ENCODE measurements around the gene EXOSC9. TPM values are rescaled to one million over a fixed set of nuclear protein-coding genes. Genes with fewer than 3 reads are reported as not detected.

The EXOSC9 gene
- total and polyA plus RNA-seq, 4 donors: 9.1 to 17.7 (median 16.8) TPM

DNA sequence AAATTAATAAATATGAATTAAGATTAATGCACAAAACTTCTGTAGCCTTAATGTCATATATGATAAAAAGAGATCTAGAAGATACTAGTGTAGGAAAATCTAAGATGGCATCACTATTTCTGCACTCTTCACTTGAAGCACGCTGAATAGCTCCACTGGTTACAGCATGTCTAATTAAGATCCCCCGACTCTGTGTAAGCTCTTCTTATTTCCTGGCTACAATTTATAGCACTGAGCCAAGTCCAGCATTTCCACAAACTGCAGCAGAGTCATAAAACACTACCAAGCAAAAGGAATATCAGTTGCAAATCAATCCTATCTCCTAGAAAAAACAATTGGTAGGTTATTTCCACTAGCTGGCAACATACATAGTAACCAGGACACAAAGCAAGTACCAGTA is 23.8 kb downstream of the EXOSC9 start:
- no peak overlapping the region for H3K27ac ChIP-seq (ENCODE audit: low read depth in 1 of 2, low read length in 2 of 2)
- no peak for ATAC-seq (ENCODE audit: low FRiP score)
- H3K9me3 ChIP-seq (ENCODE audit: control insufficient read depth, low read length): no peaks in the 10 kb centered on the region
- H3K36me3 ChIP-seq (ENCODE audit: control insufficient read depth in 1 of 2, insufficient read depth in 2 of 2, low read length in 1 of 2): no peaks in the 10 kb centered on the region
- no peaks in the 10 kb centered on the region for H3K27me3 ChIP-seq (ENCODE audit: control insufficient read depth in 1 of 2, insufficient read depth in 2 of 2, low read length in 1 of 2)
- WGBS, 2 donors: 35 to 37% methylated on average over 2 of the region's 2 CpGs
- no peaks in the 10 kb centered on the region for H3K4me1 ChIP-seq (ENCODE audit: control insufficient read depth in 1 of 2, insufficient read depth in 2 of 2, low read length in 2 of 2)
- no peak overlapping the region for H3K4me3 ChIP-seq (ENCODE audit: low read length in 2 of 2)
- DNase-seq: no peak
- intact Hi-C loops (cut with DNase I): loop anchor here (1.0 to 5.0 kb wide), 2 partner anchors 42 to 45 kb away; partner anchors contain the start of gene BBS7 (in 1 of the 2)

DNA sequence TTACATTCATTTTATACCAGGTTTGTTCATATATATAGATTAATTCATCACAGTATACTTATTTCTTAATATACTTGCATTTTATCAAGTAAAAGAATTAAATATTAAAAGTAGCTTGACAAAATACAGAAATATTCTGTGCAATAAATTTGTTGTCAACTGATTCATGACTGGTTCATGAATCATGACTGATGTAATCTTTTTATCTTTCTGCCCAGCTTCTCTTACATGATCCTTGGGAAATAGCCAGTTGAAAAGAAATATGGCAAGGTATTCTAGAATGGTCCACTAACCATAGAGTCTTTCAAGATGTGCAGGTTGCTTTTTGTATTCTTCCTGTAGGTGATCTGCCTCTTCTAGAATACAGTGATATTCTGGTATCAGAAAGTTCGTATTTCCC is 26.7 kb downstream of the EXOSC9 start:
- 92 to 95% methylated on average over 1 of the region's 1 CpG for WGBS, 2 donors
- Histone ChIP-seq H3K27ac (ENCODE audit: low read depth in 1 of 2, low read length in 2 of 2) (no peak overlapping the region), H3K4me1 (ENCODE audit: control insufficient read depth in 1 of 2, insufficient read depth in 2 of 2, low read length in 2 of 2) (no peaks in the 10 kb centered on the region), H3K27me3 (ENCODE audit: control insufficient read depth in 1 of 2, insufficient read depth in 2 of 2, low read length in 1 of 2) (no peaks in the 10 kb centered on the region), H3K4me3 (ENCODE audit: low read length in 2 of 2) (no peak overlapping the region), H3K36me3 (ENCODE audit: control insufficient read depth in 1 of 2, insufficient read depth in 2 of 2, low read length in 1 of 2) (no peaks in the 10 kb centered on the region), H3K9me3 (ENCODE audit: control insufficient read depth, low read length) (no peaks in the 10 kb centered on the region)
- DNase-seq (no peak), ATAC-seq (ENCODE audit: low FRiP score) (no peak)
- intact Hi-C loops (cut with DNase I): no loop called here

DNA sequence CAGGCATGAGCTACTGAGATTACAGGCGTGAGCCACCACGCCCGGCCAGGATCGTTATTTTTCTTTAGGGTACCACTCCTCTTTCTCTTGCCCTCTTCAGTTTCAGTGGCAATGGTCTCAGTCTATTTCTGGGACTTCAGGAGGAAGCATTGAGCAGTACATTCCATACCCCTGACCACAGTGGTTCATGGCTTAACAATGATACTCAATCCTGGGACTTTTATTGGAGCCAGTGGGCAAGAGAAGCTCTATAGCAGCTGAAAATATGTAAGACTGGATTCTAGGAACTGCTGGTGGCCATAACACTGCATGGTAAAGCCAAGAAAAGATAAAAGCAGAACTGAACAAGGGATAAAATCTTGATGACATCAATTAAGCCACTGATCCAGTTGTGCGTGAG is 28.4 kb downstream of the EXOSC9 start:
- intact Hi-C loops (cut with DNase I): no loop called here
- no peaks in the 10 kb centered on the region for H3K36me3 ChIP-seq (ENCODE audit: control insufficient read depth in 1 of 2, insufficient read depth in 2 of 2, low read length in 1 of 2)

DNA sequence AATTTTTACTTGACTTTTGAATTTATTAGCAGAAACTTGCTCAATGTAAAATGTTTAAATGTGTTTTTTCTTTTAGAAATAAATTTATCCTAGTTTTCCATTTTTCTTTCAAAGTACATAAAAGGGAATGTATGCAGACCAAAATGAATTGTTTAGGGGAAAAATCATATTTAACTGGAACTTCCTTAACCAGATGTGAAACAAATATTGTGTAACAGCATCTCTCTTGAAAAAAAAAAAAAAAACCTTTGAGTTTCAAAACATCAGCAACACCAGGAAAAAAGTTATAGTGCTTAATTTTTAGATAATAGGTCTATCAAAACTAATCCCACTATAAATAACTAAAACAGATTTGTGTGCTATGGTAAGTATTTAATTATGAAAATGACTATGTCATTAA is 37.0 kb downstream of the EXOSC9 start:
- H3K27ac ChIP-seq (ENCODE audit: low read depth in 1 of 2, low read length in 2 of 2): no peak overlapping the region
- ATAC-seq (ENCODE audit: low FRiP score) (no peak), DNase-seq (no peak)
- H3K27me3 ChIP-seq (ENCODE audit: control insufficient read depth in 1 of 2, insufficient read depth in 2 of 2, low read length in 1 of 2): no peaks in the 10 kb centered on the region
- H3K9me3 ChIP-seq (ENCODE audit: control insufficient read depth, low read length): no peaks in the 10 kb centered on the region
- peaks cover 0 to 3% of the 10 kb centered on the region in 2 donors for H3K36me3 ChIP-seq (ENCODE audit: control insufficient read depth in 1 of 2, insufficient read depth in 2 of 2, low read length in 1 of 2)
- H3K4me3 ChIP-seq (ENCODE audit: low read length in 2 of 2): no peak overlapping the region
- intact Hi-C loops (cut with DNase I): no loop called here
- no peaks in the 10 kb centered on the region for H3K4me1 ChIP-seq (ENCODE audit: control insufficient read depth in 1 of 2, insufficient read depth in 2 of 2, low read length in 2 of 2)

More for the DNA sequence above, 28.4 kb downstream of the EXOSC9 start:
- no peaks in the 10 kb centered on the region for H3K27me3 ChIP-seq (ENCODE audit: control insufficient read depth in 1 of 2, insufficient read depth in 2 of 2, low read length in 1 of 2)
- 88 to 100% methylated on average over 5 of the region's 5 CpGs for WGBS, 2 donors
- no peak for ATAC-seq (ENCODE audit: low FRiP score)
- DNase-seq: no peak
- H3K4me3 ChIP-seq (ENCODE audit: low read length in 2 of 2): no peak overlapping the region
- no peaks in the 10 kb centered on the region for H3K4me1 ChIP-seq (ENCODE audit: control insufficient read depth in 1 of 2, insufficient read depth in 2 of 2, low read length in 2 of 2)
- no peak overlapping the region for H3K27ac ChIP-seq (ENCODE audit: low read depth in 1 of 2, low read length in 2 of 2)
- no peaks in the 10 kb centered on the region for H3K9me3 ChIP-seq (ENCODE audit: control insufficient read depth, low read length)

DNA sequence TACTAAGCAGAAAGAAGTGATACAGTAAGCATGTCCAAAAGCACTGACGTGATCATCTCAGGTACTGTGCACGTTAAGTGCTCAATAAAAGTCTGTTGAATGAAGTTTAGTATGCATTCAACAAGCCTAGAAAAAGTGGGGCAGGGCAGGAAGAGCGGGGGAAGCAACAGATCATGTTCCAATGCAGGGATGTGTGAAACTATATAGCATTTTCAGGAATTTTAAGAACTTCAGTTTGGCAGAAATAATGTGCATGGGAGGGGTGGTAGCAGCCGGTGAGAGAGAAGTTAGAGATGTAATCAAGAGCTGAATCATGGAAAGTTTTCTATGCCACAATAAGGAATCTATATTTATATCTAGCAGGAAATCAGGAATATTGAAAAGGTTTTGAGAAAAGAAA is 41.7 kb downstream of the EXOSC9 start:
- peaks cover 0 to 2% of the 10 kb centered on the region in 2 donors for H3K36me3 ChIP-seq (ENCODE audit: control insufficient read depth in 1 of 2, insufficient read depth in 2 of 2, low read length in 1 of 2)
- WGBS, 2 donors: 81% methylated on average over 4 of the region's 4 CpGs
- no peak overlapping the region for H3K27ac ChIP-seq (ENCODE audit: low read depth in 1 of 2, low read length in 2 of 2)
- no peak for ATAC-seq (ENCODE audit: low FRiP score)
- H3K27me3 ChIP-seq (ENCODE audit: control insufficient read depth in 1 of 2, insufficient read depth in 2 of 2, low read length in 1 of 2): no peaks in the 10 kb centered on the region
- H3K4me1 ChIP-seq (ENCODE audit: control insufficient read depth in 1 of 2, insufficient read depth in 2 of 2, low read length in 2 of 2): no peaks in the 10 kb centered on the region
- H3K9me3 ChIP-seq (ENCODE audit: control insufficient read depth, low read length): no peaks in the 10 kb centered on the region
- DNase-seq: no peak
- H3K4me3 ChIP-seq (ENCODE audit: low read length in 2 of 2): no peak overlapping the region
- intact Hi-C loops (cut with DNase I): no loop called here

GRCh38 chr4:121846662-121847061 is 45.5 kb downstream of the EXOSC9 start:
- H3K36me3 ChIP-seq (ENCODE audit: control insufficient read depth in 1 of 2, insufficient read depth in 2 of 2, low read length in 1 of 2): no peaks in the 10 kb centered on the region
- DNase-seq (no peak), ATAC-seq (ENCODE audit: low FRiP score) (no peak)
- no peaks in the 10 kb centered on the region for H3K27me3 ChIP-seq (ENCODE audit: control insufficient read depth in 1 of 2, insufficient read depth in 2 of 2, low read length in 1 of 2)
- 82 to 83% methylated on average over 6 of the region's 6 CpGs for whole genome bisulfite sequencing, 2 donors
- H3K4me1 ChIP-seq (ENCODE audit: control insufficient read depth in 1 of 2, insufficient read depth in 2 of 2, low read length in 2 of 2): no peaks in the 10 kb centered on the region
- no peak overlapping the region for H3K4me3 ChIP-seq (ENCODE audit: low read length in 2 of 2)
- no peaks in the 10 kb centered on the region for H3K9me3 ChIP-seq (ENCODE audit: control insufficient read depth, low read length)
- intact Hi-C loops (cut with DNase I): no loop called here
- no peak overlapping the region for H3K27ac ChIP-seq (ENCODE audit: low read depth in 1 of 2, low read length in 2 of 2)

DNA sequence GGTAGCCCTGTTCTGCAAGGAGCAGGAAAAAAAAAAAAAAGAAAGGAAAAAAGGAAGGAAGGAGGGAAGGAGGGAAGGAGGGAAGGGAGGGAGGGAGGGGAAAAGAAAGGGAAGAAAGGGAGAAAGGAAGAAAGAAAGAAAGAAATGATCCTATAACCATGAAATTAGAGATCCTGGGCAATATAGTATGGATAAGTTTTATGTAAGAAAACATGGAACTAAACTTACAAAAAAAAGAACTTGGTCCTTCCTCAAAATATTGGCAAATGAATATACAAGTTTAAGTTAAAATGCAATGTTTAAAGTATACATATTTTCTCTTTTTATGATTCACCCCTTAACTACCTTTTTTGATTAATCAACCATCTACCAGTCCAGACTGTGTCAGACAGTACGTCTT is 50.2 kb downstream of the EXOSC9 start:
- Histone ChIP-seq H3K27ac (ENCODE audit: low read depth in 1 of 2, low read length in 2 of 2) (no peak overlapping the region), H3K4me1 (ENCODE audit: control insufficient read depth in 1 of 2, insufficient read depth in 2 of 2, low read length in 2 of 2) (no peaks in the 10 kb centered on the region), H3K36me3 (ENCODE audit: control insufficient read depth in 1 of 2, insufficient read depth in 2 of 2, low read length in 1 of 2) (peaks cover 0 to 7% of the 10 kb centered on the region in 2 donors), H3K27me3 (ENCODE audit: control insufficient read depth in 1 of 2, insufficient read depth in 2 of 2, low read length in 1 of 2) (no peaks in the 10 kb centered on the region), H3K4me3 (ENCODE audit: low read length in 2 of 2) (no peak overlapping the region), H3K9me3 (ENCODE audit: control insufficient read depth, low read length) (no peaks in the 10 kb centered on the region)
- DNase-seq (no peak), ATAC-seq (ENCODE audit: low FRiP score) (no peak)
- intact Hi-C loops (cut with DNase I): no loop called here
- WGBS, 2 donors: 89 to 95% methylated on average over 1 of the region's 1 CpG

GRCh38 chr4:121860121-121860520 is 59.0 kb downstream of the EXOSC9 start:
- DNase-seq: no peak
- Histone ChIP-seq H3K4me1 (ENCODE audit: control insufficient read depth in 1 of 2, insufficient read depth in 2 of 2, low read length in 2 of 2) (no peaks in the 10 kb centered on the region), H3K27me3 (ENCODE audit: control insufficient read depth in 1 of 2, insufficient read depth in 2 of 2, low read length in 1 of 2) (no peaks in the 10 kb centered on the region), H3K4me3 (ENCODE audit: low read length in 2 of 2) (no peak overlapping the region), H3K36me3 (ENCODE audit: control insufficient read depth in 1 of 2, insufficient read depth in 2 of 2, low read length in 1 of 2) (peaks cover 4 to 6% of the 10 kb centered on the region in 2 donors), H3K27ac (ENCODE audit: low read depth in 1 of 2, low read length in 2 of 2) (no peak overlapping the region), H3K9me3 (ENCODE audit: control insufficient read depth, low read length) (no peaks in the 10 kb centered on the region)
- ATAC-seq (ENCODE audit: low FRiP score): no peak
- intact Hi-C loops (cut with DNase I): no loop called here

- Histone ChIP-seq H3K4me1 (ENCODE audit: control insufficient read depth in 1 of 2, insufficient read depth in 2 of 2, low read length in 2 of 2) (no peaks in the 10 kb centered on the region), H3K27me3 (ENCODE audit: control insufficient read depth in 1 of 2, insufficient read depth in 2 of 2, low read length in 1 of 2) (no peaks in the 10 kb centered on the region), H3K9me3 (ENCODE audit: control insufficient read depth, low read length) (no peaks in the 10 kb centered on the region), H3K36me3 (ENCODE audit: control insufficient read depth in 1 of 2, insufficient read depth in 2 of 2, low read length in 1 of 2) (peaks cover 4 to 6% of the 10 kb centered on the region in 2 donors), H3K4me3 (ENCODE audit: low read length in 2 of 2) (no peak overlapping the region), H3K27ac (ENCODE audit: low read depth in 1 of 2, low read length in 2 of 2) (no peak overlapping the region)
- ATAC-seq (ENCODE audit: low FRiP score) (no peak), DNase-seq (no peak)
- 82 to 86% methylated on average over 2 of the region's 2 CpGs for WGBS, 2 donors
- intact Hi-C loops (cut with DNase I): no loop called here
Measured at GRCh38 chr4:121861426-121861825, 60.3 kb downstream of the EXOSC9 start.

Measured in aorta (tissue), 5 donors.